Neural progenitor cell (in vitro differentiated cells): ENCODE measurements around the gene APAF1. TPM values are rescaled to one million over a fixed set of nuclear protein-coding genes. Genes with fewer than 3 reads are reported as not detected.

Experiments used
- DNase-seq: peaks from one replicate; pipeline ENCODE4 v3.0.0-alpha.2; 2016; ENCODE audit warnings: low spot score
- H2AFZ ChIP-seq: fragments of 200-600 bp; sonication (generic); replicated peaks from 2 replicates; pipeline ENCODE4 v1.6.1; 2016; ENCODE audit warnings: antibody characterized with exemption
- H3F3A ChIP-seq: fragments of 200-600 bp; sonication (generic); 2 replicates; pipeline ENCODE4 v1.6.1; 2016; ENCODE audit warnings: antibody characterized with exemption, low read depth
- H3K27ac ChIP-seq: fragments of 200-600 bp; sonication (generic); 2 replicates; pipeline ENCODE4 v1.5.1; 2016; ENCODE audit warnings: mild to moderate bottlenecking
- H3K27me3 ChIP-seq: fragments of 200-600 bp; sonication (generic); 2 replicates; pipeline ENCODE4 v1.6.1; 2016; ENCODE audit warnings: mild to moderate bottlenecking, moderate library complexity
- H3K36me3 ChIP-seq: fragments of 200-600 bp; sonication (generic); 2 replicates; pipeline ENCODE4 v1.5.1; 2016
- H3K4me1 ChIP-seq: fragments of 200-600 bp; sonication (generic); 2 replicates; pipeline ENCODE4 v1.6.1; 2016; ENCODE audit warnings: mixed run types
- H3K4me2 ChIP-seq: fragments of 200-600 bp; sonication (generic); 2 replicates; pipeline ENCODE4 v1.6.1; 2016
- H3K4me3 ChIP-seq: fragments of 200-600 bp; sonication (generic); 2 replicates; pipeline ENCODE4 v1.5.1; 2016
- H3K79me2 ChIP-seq: fragments of 200-600 bp; sonication (generic); 2 replicates; pipeline ENCODE4 v1.6.1; 2016; ENCODE audit warnings: low read depth
- H3K9ac ChIP-seq: fragments of 200-600 bp; sonication (generic); 2 replicates; pipeline ENCODE4 v1.6.1; 2016
- H3K9me3 ChIP-seq: fragments of 200-600 bp; sonication (generic); 2 replicates; pipeline ENCODE4 v1.5.1; 2016; ENCODE audit warnings: low read depth
- H4K20me1 ChIP-seq: fragments of 200-600 bp; sonication (generic); 2 replicates; pipeline ENCODE4 v1.6.1; 2016; ENCODE audit warnings: low read depth
- H3K27ac Mint-ChIP-seq: 3 replicates; pipeline ENCODE4 v1.8.0; 2021; ENCODE audit warnings: mixed read lengths
- H3K27me3 Mint-ChIP-seq: 2 replicates; pipeline ENCODE4 v1.8.0; 2022; ENCODE audit warnings: low read depth, mild to moderate bottlenecking, inconsistent platforms, moderate library complexity, mixed read lengths; ENCODE audit not compliant: insufficient read depth
- H3K36me3 Mint-ChIP-seq: 3 replicates; pipeline ENCODE4 v1.8.0; 2021; ENCODE audit warnings: mixed read lengths
- H3K4me1 Mint-ChIP-seq: 3 replicates; pipeline ENCODE4 v1.8.0; 2021; ENCODE audit warnings: mixed read lengths
- H3K4me3 Mint-ChIP-seq: 3 replicates; pipeline ENCODE4 v1.8.0; 2021; ENCODE audit warnings: mild to moderate bottlenecking, moderate library complexity, mixed read lengths
- H3K9me3 Mint-ChIP-seq: 3 replicates; pipeline ENCODE4 v1.8.0; 2020; ENCODE audit warnings: mixed read lengths
- EZH2 ChIP-seq: fragments of 200-600 bp; sonication (generic); IDR thresholded peaks from 2 replicates; pipeline ENCODE4 v1.6.1; 2017; ENCODE audit warnings: antibody characterized with exemption, mild to moderate bottlenecking, moderate library complexity
- EZH2phosphoT487 ChIP-seq: fragments of 200-600 bp; sonication (generic); IDR thresholded peaks from 2 replicates; pipeline ENCODE4 v1.6.1; 2017; ENCODE audit warnings: antibody characterized with exemption
- total RNA-seq: library from RNA; depleted of rRNA; stranded (reverse); fragments of >200 nt; gene quantifications from 2 replicates; pipeline ENCODE4 v1.2.3, GENCODE V29; 2015; ENCODE audit warnings: low replicate concordance
- TF ChIP-seq, protein P1 (sequence below): fragments of 200-600 bp; sonication (generic); IDR thresholded peaks from 2 replicates; pipeline ENCODE4 v1.5.1; 2017; ENCODE audit warnings: antibody characterized with exemption, mild to moderate bottlenecking

The APAF1 gene
- total RNA-seq, 1 donor from 2014 or later = 69.1 TPM

DNA sequence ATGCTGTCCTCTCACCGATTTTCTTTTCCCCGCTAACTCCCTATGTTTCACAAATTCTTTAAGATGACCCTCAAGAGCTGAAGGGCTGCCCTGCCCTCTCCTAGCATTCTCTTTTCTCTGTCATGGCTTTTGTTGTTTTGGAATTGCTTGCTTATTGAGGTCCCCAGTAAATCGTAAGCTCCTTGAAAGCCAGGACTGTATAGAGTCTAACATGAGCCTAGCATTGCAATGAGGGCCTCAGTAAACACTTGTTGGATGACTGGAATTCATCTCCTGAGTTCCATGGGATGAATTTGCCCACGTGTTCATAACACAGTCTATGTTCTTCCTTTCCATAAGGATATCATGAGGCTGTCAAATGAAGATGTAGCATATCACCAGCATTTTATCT is 92.2 kb downstream of the APAF1 start:
- peaks cover 20% of the 10 kb centered on the region for H3K4me1 Mint-ChIP-seq
- Histone ChIP-seq H3K9me3 (no peaks in the 10 kb centered on the region), H3K4me3 (no peak overlapping the region), H3K4me1 (peaks cover 27% of the 10 kb centered on the region), H3K4me2 (no peak overlapping the region), H3K79me2 (no peaks in the 10 kb centered on the region), H3K27ac (no peak overlapping the region), H4K20me1 (peaks cover 2% of the 10 kb centered on the region), H2AFZ (no peak overlapping the region), H3K27me3 (no peaks in the 10 kb centered on the region), H3F3A (peaks cover 21% of the 10 kb centered on the region), H3K9ac (no peak overlapping the region), H3K36me3 (no peaks in the 10 kb centered on the region)
- no peak overlapping the region for H3K27ac Mint-ChIP-seq
- peaks cover 7% of the 10 kb centered on the region for H3K27me3 Mint-ChIP-seq
- H3K9me3 Mint-ChIP-seq = no peaks in the 10 kb centered on the region
- DNase-seq = no peak
- H3K36me3 Mint-ChIP-seq = peaks cover 8% of the 10 kb centered on the region
- H3K4me3 Mint-ChIP-seq = no peak overlapping the region
- no peak for TF ChIP-seq EZH2phosphoT487

DNA sequence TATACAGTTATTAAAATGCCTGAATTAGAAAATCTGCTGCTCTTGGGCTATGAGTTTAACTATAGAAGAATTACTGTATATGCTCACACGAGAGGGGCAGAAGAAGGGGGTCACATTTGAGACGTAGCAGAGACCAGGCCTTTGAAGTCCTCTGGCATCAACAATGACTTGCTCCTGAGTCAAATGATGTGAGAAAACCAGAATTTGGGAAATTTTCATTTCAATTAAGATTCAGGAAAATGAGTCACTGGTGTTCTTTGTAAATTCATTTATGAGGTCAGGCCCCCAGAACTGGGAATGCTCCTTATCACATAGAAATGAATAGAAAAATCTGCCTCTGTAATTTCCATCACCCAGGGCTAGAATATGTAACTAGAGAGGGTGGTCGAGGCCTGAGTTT is 92.9 kb downstream of the APAF1 start:
- Histone ChIP-seq H3K4me3 (no peak overlapping the region), H3K4me1 (peaks cover 27% of the 10 kb centered on the region), H3K4me2 (no peak overlapping the region), H3K79me2 (no peaks in the 10 kb centered on the region), H3K27me3 (no peaks in the 10 kb centered on the region), H3K27ac (no peak overlapping the region), H3F3A (peaks cover 26% of the 10 kb centered on the region), H3K9me3 (no peaks in the 10 kb centered on the region), H2AFZ (no peak overlapping the region), H4K20me1 (peaks cover 2% of the 10 kb centered on the region), H3K9ac (no peak overlapping the region), H3K36me3 (no peaks in the 10 kb centered on the region)
- TF ChIP-seq EZH2 (no peak), EZH2phosphoT487 (no peak)
- TF ChIP-seq, protein P1, sequence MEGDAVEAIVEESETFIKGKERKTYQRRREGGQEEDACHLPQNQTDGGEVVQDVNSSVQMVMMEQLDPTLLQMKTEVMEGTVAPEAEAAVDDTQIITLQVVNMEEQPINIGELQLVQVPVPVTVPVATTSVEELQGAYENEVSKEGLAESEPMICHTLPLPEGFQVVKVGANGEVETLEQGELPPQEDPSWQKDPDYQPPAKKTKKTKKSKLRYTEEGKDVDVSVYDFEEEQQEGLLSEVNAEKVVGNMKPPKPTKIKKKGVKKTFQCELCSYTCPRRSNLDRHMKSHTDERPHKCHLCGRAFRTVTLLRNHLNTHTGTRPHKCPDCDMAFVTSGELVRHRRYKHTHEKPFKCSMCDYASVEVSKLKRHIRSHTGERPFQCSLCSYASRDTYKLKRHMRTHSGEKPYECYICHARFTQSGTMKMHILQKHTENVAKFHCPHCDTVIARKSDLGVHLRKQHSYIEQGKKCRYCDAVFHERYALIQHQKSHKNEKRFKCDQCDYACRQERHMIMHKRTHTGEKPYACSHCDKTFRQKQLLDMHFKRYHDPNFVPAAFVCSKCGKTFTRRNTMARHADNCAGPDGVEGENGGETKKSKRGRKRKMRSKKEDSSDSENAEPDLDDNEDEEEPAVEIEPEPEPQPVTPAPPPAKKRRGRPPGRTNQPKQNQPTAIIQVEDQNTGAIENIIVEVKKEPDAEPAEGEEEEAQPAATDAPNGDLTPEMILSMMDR = no peak
- Mint-ChIP-seq H3K27me3 (peaks cover 7% of the 10 kb centered on the region), H3K4me3 (no peak overlapping the region), H3K27ac (no peak overlapping the region), H3K9me3 (no peaks in the 10 kb centered on the region), H3K4me1 (peaks cover 24% of the 10 kb centered on the region), H3K36me3 (peaks cover 6% of the 10 kb centered on the region)
- DNase-seq = no peak

GRCh38 chr12:98738539-98738938 is 93.4 kb downstream of the APAF1 start:
- Histone ChIP-seq H3F3A (peaks cover 26% of the 10 kb centered on the region), H2AFZ (no peak overlapping the region), H3K9me3 (no peaks in the 10 kb centered on the region), H3K4me3 (no peak overlapping the region), H3K4me1 (peaks cover 27% of the 10 kb centered on the region), H4K20me1 (peaks cover 2% of the 10 kb centered on the region), H3K36me3 (no peaks in the 10 kb centered on the region), H3K4me2 (no peak overlapping the region), H3K27ac (no peak overlapping the region), H3K9ac (no peak overlapping the region), H3K79me2 (no peaks in the 10 kb centered on the region), H3K27me3 (no peaks in the 10 kb centered on the region)
- Mint-ChIP-seq H3K27ac (no peak overlapping the region), H3K4me3 (no peak overlapping the region), H3K36me3 (peaks cover 6% of the 10 kb centered on the region), H3K27me3 (peaks cover 7% of the 10 kb centered on the region), H3K4me1 (peaks cover 24% of the 10 kb centered on the region), H3K9me3 (no peaks in the 10 kb centered on the region)
- no peak for DNase-seq
- TF ChIP-seq, protein P1 = no peak
- TF ChIP-seq EZH2phosphoT487 = no peak

DNA sequence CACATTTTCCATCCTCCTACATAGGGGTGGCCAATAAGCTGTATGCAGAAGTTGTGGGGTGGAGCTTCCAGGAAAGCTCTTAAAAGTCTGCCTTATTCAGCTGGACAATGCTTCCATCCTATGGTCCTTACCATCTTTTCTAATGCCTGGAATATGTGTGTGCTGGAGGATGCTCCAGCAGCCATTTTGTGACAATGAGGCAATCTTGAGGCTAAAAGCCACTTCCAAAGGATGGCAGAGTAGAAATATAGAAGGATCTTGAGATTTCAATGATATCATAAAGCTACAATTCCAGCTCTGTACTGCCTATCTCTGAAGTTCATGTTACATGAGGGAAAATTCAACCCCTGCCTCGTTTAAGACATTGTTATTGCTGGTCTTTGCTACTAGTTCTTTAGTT is 95.7 kb downstream of the APAF1 start:
- Histone ChIP-seq H3K36me3 (no peaks in the 10 kb centered on the region), H3K79me2 (no peaks in the 10 kb centered on the region), H4K20me1 (no peaks in the 10 kb centered on the region), H3K4me1 (peaks cover 25% of the 10 kb centered on the region), H3K27ac (no peak overlapping the region), H3K27me3 (peaks cover 14% of the 10 kb centered on the region), H3K9me3 (no peaks in the 10 kb centered on the region), H2AFZ (no peak overlapping the region), H3K4me2 (no peak overlapping the region), H3F3A (peaks cover 21% of the 10 kb centered on the region), H3K9ac (no peak overlapping the region), H3K4me3 (no peak overlapping the region)
- Mint-ChIP-seq H3K4me1 (peaks cover 23% of the 10 kb centered on the region), H3K36me3 (peaks cover 4% of the 10 kb centered on the region), H3K27ac (no peak overlapping the region), H3K4me3 (no peak overlapping the region), H3K27me3 (peaks cover 7% of the 10 kb centered on the region), H3K9me3 (no peaks in the 10 kb centered on the region)
- TF ChIP-seq, protein P1 = no peak
- TF ChIP-seq EZH2 (no peak), EZH2phosphoT487 (no peak)
- DNase-seq = no peak
